GM20431 (cell line): ENCODE results near the gene HSFX1.

ENCODE experiments used
- in situ Hi-C: fragments of 300-500 bp; cut with MseI, MboI; formaldehyde crosslinking; loops from one replicate; pipeline ENCODE4 v1.15.0; 2020; ENCODE audit warnings: low sequenced_read_pairs; ENCODE audit not compliant: unreplicated experiment

HSFX1 gene

GRCh38 chrX:149803458-149804062 is 29.7 kb downstream of the HSFX1 start:
- in situ Hi-C loops = no loop called here

DNA sequence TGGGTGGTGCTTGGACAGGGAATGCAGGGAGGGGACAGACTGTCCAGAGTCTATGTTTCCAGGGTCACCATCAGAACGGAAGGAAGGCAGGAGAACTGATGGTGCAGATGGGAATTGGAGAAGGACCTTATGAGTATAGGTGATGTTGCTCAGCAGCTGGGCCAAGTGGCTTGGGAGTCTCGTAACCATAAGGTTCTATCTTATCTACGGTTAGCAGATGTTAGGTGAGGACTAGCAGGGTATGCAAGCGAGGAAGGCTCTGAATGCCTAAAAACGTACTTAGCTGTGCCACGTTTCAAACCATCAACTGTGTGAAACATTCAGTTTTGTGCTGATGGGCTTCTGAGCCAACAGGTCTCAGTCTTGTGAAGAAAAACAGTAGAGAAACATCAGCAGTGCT is 30.2 kb downstream of the HSFX1 start:
- in situ Hi-C loops = no loop called here

DNA sequence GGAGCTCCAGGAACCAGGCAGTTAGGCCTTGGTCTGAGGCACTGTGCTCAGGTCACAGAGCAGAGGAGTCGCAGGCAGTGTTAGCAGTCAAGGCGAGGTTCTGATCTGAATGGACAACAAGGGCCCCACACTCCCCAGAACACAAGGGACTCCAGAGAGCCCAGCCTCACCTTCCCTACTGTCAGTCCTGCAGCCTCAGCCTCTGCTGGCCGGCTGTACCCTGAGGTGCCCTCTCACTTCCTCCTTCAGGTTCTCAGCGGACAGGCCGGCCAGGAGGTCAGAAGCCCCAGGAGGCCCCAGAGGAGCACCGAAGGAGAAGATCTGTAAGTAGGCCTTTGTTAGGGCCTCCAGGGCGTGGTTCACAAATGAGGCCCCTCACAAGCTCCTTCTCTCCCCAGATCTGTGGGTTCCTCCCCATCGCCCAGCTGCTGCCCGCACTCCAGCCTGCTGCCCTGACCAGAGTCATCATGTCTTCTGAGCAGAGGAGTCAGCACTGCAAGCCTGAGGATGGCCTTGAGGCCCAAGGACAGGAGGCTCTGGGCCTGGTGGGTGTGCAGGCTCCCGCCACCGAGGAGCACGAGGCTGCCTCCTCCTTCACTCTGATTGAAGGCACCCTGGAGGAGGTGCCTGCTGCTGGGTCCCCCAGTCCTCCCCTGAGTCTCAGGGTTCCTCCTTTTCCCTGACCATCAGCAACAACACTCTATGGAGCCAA is 34.0 kb downstream of the HSFX1 start:
- in situ Hi-C loops = no loop called here

GRCh38 chrX:149818652-149819051 is 44.8 kb downstream of the HSFX1 start:
- in situ Hi-C loops = no loop called here

DNA sequence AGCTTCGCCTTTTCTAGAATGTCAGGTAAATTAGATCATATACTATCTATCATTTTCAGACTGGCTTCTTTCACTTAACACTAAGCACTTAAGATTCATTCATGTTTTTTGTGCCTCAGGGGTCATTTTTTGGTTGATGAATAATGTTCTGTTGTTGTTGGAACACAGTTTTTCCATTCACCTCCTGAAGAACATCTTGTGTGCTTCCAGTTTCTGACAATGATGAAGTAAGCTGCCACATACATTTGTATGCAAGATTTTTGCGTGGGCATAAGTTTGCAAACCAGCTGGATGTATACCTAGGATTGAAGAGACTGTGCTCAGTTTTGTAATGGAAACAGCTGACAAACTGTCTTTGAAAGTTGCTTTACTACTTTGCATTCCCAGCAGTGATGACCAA is 45.5 kb downstream of the HSFX1 start:
- in situ Hi-C loops = no loop called here

DNA sequence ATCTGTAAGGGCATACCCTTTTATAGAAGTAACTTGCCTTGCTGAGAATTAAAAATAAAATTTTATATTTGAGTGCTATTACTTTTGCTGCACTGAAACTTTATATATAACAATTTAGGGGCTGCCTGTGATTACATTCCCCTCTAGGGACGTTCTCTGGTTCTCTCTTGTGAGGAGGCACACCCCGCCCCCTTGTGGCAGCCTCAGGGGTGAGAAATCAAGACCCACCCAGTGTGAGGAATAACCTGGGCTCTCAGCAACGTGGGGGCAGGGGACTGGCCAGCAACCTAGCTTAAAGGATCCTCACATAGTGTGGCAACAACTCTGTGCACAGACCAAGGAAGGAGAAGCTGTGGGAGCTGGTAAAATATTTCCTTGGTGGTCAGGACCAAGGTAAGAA is 51.6 kb downstream of the HSFX1 start:
- in situ Hi-C loops = no loop called here
